NCI-H128 (cell line): ENCODE data around the gene LACC1.

ENCODE experiments used
- DNase-seq: peaks from one replicate; lab custom pipeline; 2025; ENCODE audit not compliant: unreplicated experiment; lab: John Stamatoyannopoulos, UW

The LACC1 gene

DNA sequence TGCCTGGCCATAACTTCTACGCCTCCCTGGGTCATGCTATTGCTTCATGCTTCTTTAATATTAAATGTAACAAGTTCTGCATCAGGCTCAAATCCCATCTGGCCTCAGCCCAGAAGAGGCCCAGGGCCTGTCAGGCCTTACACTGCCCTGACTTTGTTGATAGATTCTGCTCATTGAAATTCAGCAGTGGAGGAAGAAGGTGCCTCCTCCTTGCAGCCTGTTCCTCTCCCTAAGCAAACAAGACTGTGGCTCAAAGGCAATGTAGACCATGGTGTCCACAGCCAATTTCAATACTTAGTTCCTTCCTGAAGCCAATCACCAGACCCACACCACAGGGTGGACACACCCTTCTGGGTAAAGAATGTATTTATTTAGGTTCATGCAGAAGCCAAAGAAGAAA is 59.4 kb downstream of the LACC1 start:
- DNase-seq: no peak

DNA sequence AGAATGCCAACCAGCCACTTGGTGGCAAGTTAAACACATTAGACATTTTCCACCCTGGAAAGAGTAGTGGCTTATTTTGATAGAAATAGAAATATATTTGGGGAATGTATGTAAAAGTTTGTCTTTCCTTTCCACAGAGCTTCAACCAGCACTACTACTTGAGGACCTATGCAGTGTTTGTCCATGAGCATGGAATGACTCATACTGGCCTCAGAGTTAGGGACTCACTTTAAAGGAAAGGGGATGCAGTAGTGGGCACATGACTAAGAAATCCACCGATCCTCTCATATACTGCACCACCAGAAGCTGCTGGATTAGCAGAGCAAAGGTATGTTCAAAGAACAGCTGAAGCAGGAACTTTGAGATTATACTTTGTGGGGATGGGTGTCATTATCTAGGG is 62.6 kb downstream of the LACC1 start:
- DNase-seq: no peak
